Measurements from ENCODE around the gene TRAPPC2L.
"Not testable (repeated sequence)": the region's sequence is repeated elsewhere in the genome, so short reads cannot be mapped to it uniquely, and the experiment has no call there.

The TRAPPC2L gene

GRCh38 chr16:88819126-88819525 lies 37.8 kb upstream of the TRAPPC2L start:
- no peak for DNase-seq (ENCODE audit: low read depth)

DNA sequence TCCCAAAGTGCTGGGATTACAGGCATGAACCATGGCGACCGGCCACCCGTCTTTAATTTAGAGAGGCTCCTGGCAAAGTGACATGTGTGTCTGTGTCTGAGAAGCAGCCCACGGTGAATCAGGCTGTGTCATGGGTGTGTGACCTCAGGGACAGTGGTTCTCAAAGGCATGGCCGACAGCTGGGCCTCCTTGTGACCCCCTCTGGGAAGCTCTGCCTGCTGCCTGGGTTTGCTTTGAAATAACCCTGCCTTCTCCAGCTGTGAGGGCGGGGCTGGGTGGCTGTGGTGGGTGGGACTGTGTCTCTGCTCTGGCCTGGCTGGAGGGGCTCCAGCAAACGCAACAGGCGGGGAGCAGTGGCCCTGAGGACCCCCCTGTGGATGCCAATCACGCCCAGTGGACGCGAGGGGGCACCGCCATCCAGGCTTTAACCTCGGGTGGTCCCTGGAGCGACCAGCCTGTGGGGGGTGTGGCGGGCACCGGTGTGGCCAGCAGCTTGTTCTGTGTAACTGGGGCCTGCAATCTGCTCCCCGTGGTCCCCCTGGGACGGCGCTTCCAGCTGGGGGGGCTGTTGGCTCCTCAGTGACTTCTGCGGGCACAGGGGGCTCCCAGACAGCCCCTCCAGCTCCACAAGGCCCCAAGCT lies 36.4 kb upstream of the TRAPPC2L start:
- no peak for DNase-seq (ENCODE audit: low read depth)

DNA sequence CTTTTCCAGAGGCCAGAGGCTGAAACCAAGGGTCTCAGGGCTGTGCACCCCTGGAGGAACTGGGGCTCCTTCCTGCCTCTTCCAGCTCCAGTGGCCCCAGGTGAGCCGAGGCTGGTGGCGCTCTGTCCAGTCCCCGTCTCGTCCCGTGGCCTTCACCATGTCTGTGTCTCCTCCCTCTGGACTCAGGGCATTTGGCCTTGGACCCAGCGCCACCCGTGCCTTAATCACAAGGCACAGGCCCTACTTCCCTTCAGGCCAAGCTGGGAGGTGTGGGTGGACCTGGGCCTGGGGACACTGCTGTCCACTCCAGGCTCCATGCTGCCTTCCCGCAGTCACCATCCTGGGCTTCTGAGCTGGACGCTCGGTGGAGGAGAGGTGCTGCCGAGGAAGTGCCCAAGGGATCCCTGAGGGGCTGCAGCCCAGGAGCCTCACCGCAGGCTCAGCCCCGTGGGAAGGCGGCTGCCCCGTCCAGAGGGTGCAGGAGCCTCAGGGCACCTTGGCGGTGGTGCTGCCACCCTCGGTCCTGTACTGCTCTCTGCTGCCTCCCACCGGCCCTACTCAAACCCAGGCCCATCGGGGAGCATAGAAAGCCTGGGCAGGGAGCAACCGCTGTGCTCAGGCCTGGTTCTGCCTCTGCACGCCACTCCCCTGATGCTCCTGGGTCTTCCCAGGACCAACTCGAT lies 35.6 kb upstream of the TRAPPC2L start:
- DNase-seq (ENCODE audit: low read depth) = no peak

DNA sequence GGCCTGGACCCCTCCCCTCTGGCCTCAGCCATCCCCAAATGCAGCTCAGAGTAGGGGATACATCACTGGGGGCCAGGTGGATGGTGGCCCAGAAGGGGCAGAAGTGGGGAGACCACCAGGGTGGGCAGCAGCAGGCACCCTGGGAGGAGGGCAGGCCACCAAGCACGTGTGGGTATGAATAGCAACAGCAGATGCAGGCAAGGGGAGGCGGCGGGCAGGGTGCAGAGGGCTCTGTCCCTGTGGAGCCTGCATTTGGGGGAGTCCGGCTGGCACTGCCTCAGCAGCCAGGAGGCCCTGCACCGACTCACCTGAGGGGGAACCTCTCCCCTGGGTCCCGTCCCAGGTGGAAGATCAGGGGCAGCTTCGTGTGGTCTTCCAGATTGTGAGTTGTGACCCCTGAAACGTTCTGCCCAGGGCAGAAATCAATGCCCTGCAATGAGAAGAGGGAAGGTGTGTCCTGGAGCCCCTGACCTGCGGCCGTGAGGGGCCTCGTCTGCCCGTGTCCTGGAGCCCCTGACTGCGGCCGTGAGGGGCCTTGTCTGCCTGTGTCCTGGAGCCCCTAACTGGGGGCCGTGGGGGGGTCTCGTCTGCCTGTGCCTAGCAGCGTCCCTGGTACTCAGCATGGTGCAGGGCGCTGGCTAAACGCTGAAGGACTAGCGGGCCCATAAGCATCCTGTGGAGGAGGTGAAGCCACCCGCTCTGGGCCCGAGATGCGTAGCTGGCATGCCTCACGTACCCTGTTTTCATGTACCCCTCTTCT lies 34.5 kb upstream of the TRAPPC2L start:
- DNase-seq (ENCODE audit: low read depth) = no peak

GRCh38 chr16:88823646-88824045 lies 33.3 kb upstream of the TRAPPC2L start:
- DNase-seq (ENCODE audit: low read depth) = not testable (repeated sequence)

- DNase-seq (ENCODE audit: low read depth) = no peak
Observed at GRCh38 chr16:88824256-88825077, 32.5 kb upstream of the TRAPPC2L start.

GRCh38 chr16:88825146-88825545 lies 31.8 kb upstream of the TRAPPC2L start:
- DNase-seq (ENCODE audit: low read depth) = no peak

GRCh38 chr16:88826070-88826840 lies 30.7 kb upstream of the TRAPPC2L start:
- DNase-seq (ENCODE audit: low read depth) = no peak

DNA sequence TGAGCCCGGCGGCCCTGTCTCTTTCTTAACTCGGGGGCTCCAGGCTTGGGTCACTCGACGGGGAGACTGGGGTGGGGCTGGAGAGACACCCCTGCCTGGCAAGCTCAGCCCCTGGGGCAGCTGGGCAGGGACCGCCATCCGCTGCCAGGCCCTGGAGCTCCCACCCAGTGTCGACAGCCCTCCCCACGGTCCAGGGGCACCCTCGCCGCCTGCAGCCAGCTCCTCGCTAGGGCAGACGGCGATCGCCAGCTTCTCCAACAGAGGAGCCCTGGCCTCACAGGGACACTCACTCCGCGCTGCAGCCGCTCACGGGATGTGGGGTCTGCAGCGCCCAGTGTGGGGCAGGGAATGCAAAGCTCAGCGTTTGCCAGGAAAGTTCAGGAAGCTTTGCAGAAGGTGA lies 29.2 kb upstream of the TRAPPC2L start:
- DNase-seq (ENCODE audit: low read depth) = no peak

DNA sequence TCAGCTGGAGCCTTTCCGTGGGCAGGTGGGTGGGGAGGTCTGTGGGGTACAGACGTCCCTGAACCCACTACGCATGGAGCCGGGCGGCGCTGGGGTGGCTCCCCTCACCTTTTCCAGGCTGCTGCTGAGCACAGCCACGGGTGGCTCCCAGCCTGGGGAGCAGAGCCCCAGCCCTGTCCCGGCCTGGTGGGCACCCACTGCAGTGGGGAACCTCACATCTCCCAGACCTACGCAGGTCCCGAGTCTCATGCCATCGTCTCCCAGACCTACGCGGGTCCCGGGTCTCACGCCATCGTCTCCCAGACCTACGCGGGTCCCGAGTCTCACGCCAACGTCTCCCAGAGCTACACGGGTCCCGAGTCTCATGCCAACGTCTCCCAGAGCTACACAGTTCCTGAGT lies 28.2 kb upstream of the TRAPPC2L start:
- no peak for DNase-seq (ENCODE audit: low read depth)

DNA sequence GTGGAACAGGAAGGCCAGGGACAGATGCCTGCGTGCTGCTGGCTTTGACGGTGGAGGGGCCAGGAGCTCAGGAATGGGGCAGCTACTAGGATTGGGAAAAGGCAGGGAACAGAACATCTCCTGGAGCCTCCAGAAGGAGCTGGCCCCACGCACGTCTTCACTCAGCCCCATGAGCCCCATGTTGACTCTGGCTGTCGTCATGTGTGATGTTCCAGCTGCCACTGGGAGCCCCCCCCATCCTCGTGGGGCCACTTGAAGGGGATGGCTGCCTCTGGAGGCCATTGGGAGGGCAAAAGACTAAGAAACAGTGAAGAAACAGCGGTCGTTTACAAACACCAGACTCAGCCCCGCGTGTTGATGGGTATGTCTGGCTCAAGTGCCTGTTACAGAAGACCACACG lies 26.7 kb upstream of the TRAPPC2L start:
- no peak for DNase-seq (ENCODE audit: low read depth)

GRCh38 chr16:88830783-88831182 lies 26.1 kb upstream of the TRAPPC2L start:
- no peak for DNase-seq (ENCODE audit: low read depth)

DNA sequence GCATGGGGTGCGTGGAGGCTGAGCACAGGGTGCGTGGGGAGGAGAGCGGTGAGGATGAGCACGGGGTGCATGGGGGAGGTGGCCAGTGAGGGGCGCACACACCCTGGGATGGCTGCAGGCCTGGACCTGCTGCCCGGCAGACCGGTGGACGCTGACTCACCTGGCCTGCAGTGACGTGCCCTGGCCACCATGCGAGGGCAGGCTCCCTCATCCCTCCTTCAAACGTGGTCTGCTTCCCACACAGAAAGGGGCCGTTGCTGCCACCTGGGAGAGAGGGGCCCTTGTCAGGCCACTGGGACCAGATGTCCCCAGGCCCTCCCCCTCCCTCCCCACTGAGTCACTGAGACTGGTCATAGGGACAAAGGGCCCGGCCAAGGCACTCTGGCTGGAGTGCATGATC lies 25.1 kb upstream of the TRAPPC2L start:
- DNase-seq (ENCODE audit: low read depth) = no peak

GRCh38 chr16:88833086-88833485 lies 23.8 kb upstream of the TRAPPC2L start:
- no peak for DNase-seq (ENCODE audit: low read depth)

GRCh38 chr16:88834670-88835069 lies 22.3 kb upstream of the TRAPPC2L start:
- DNase-seq (ENCODE audit: low read depth) = no peak

GRCh38 chr16:88835383-88835782 lies 21.5 kb upstream of the TRAPPC2L start:
- DNase-seq (ENCODE audit: low read depth) = peak; percentile 71

- DNase-seq (ENCODE audit: low read depth) = no peak
Observed at GRCh38 chr16:88835818-88836217, 21.1 kb upstream of the TRAPPC2L start.

GRCh38 chr16:88836791-88837190 lies 20.1 kb upstream of the TRAPPC2L start:
- DNase-seq (ENCODE audit: low read depth) = no peak

DNA sequence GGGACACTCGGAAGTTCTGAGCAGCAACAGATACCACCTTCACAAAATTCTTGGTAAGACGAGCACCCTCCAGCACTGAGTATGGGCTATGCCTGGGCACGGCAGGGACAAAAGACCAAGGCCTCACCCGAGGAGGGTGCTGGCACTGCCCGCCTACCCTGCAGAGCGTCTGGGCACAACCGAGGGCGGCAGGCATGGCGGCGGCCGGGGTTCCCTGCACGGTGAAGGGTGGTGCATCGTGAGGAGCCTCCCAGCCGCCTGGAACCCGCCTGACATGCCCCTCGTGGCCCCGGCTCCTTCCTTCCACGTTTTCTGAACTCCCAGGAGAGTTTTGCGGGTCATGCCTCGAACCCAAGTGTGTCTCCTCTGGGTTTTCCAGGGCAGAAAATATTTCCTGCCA lies 19.1 kb upstream of the TRAPPC2L start:
- no peak for DNase-seq (ENCODE audit: low read depth)

GRCh38 chr16:88838566-88838965 lies 18.4 kb upstream of the TRAPPC2L start:
- no peak for DNase-seq (ENCODE audit: low read depth)

DNA sequence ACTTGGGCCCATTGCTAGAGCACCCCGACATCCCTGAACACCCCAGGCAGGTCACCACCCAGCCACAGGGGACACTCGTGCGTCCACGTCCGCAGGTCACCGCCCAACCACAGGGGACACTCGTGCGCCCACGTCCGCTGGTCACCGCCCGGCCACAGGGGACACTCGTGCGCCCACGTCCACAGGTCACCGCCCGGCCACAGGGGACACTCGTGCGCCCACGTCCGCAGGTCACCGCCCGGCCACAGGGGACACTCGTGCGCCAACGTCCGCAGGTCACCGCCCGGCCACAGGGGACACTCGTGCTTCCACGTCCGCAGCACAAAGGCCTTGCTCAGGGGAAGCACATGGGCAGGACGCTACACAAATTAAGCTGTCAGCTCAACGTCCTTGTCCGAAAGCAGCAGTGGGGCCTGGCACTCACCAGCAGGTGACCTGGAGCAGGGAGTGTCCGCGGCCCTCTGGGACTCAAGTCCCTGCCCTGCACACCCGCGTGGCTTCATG lies 17.8 kb upstream of the TRAPPC2L start:
- no peak for DNase-seq (ENCODE audit: low read depth)

Data from fibroblast of gingiva (primary cell).